Measurements from ENCODE around the gene RPS6KB1. TPM values are rescaled to one million over a fixed set of nuclear protein-coding genes. Genes with fewer than 3 reads are reported as not detected.

RPS6KB1 gene
- total RNA-seq, 2 experiments from 2014 or later: 129 to 135 TPM

DNA sequence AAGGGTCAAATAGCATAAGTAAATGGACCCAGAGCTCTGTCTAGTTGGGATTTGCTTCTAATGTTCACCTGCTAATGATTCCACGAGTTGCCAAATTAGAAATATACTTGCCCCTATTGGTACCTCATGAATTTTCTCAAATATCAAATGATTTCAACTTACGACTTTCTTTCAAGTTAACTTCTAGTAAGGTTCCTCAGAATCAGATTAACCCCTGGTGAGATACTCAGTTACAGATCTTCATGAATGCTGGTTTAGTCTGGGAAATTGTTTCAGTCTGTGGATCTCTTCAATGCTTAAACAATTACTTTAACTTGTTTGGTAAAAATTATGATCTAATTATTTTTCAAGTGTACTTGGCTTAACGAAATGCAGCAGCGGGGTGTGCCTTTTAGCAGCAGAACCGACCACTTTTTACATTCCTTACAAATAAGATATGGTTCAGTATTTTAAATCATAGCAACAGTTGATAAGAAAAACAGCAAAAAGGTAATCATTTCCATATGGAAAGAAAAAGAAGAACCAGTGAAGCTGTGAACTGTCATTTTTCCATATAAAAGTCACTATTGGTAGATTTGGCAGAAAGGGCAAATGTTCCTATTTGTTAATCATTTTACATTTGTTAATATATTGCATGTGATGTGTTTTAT is 34.6 kb upstream of the RPS6KB1 start:
- TF ChIP-seq, protein P1, sequence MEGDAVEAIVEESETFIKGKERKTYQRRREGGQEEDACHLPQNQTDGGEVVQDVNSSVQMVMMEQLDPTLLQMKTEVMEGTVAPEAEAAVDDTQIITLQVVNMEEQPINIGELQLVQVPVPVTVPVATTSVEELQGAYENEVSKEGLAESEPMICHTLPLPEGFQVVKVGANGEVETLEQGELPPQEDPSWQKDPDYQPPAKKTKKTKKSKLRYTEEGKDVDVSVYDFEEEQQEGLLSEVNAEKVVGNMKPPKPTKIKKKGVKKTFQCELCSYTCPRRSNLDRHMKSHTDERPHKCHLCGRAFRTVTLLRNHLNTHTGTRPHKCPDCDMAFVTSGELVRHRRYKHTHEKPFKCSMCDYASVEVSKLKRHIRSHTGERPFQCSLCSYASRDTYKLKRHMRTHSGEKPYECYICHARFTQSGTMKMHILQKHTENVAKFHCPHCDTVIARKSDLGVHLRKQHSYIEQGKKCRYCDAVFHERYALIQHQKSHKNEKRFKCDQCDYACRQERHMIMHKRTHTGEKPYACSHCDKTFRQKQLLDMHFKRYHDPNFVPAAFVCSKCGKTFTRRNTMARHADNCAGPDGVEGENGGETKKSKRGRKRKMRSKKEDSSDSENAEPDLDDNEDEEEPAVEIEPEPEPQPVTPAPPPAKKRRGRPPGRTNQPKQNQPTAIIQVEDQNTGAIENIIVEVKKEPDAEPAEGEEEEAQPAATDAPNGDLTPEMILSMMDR (IDR thresholded peaks at IDR 0.05): no peak
- Mint-ChIP-seq H3K27ac (no peak overlapping the region), H3K36me3 (ENCODE audit: low read depth) (peaks cover 34% of the 10 kb centered on the region), H3K4me3 (no peak overlapping the region), H3K4me1 (ENCODE audit: low read depth) (peaks cover 9% of the 10 kb centered on the region), H3K27me3 (no peaks in the 10 kb centered on the region), H3K9me3 (no peaks in the 10 kb centered on the region)
- ATAC-seq (ENCODE audit: poor library complexity) (no peak), DNase-seq (no peak)
- Histone ChIP-seq H3K27ac (ENCODE audit: low read depth in 1 of 2, low read length in 2 of 2) (no peak overlapping the region), H3K9me3 (ENCODE audit: control insufficient read depth in 1 of 2, insufficient read depth in 1 of 2, low read length in 2 of 2) (no peaks in the 10 kb centered on the region), H3K27me3 (ENCODE audit: control insufficient read depth in 1 of 2, insufficient read depth in 2 of 2, low read length in 2 of 2) (no peaks in the 10 kb centered on the region), H3K4me3 (ENCODE audit: low read length) (no peak overlapping the region), H3K4me1 (ENCODE audit: insufficient read depth, low read length) (peaks cover 6% of the 10 kb centered on the region), H3K36me3 (ENCODE audit: insufficient read depth, low read length) (peaks cover 23% of the 10 kb centered on the region)
- POLR2A ChIA-PET: interaction anchor here (2.5 to 3.1 kb wide), 2 partner anchors 21 to 106 kb away, joined by 10 to 16 read pairs; no protein-coding TSS in a partner anchor
- CTCF ChIA-PET: interaction anchor here (0.9 to 2.9 kb wide), 7 partner anchors 18 to 105 kb away, joined by 3 to 83 read pairs (median 7); no protein-coding TSS in a partner anchor
- intact Hi-C loops (cut with DNase I, micrococcal nuclease): no loop called here

DNA sequence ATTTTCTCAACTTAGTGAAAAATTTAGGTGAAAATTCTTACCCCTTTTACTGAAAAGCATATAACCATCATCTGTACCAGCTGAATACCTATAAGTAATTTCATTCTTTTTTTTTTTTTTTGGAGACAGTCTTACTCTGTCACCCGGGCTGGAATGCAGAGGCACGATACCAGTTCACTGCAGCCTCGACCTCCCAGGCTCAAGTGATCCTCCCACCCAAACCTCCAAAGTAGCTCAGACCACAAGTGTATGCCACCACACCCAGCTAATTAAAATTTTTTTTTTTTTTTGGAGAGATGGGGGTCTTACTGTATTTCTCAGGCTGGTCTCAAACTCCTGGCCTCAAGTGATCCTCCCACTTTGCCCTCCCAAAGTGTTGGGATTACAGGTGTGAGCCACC is 34.0 kb upstream of the RPS6KB1 start:
- H3K4me3 Mint-ChIP-seq: no peak overlapping the region
- H3K4me1 ChIP-seq (ENCODE audit: insufficient read depth, low read length): peaks cover under 1% of the 10 kb centered on the region
- no peak overlapping the region for H3K27ac ChIP-seq (ENCODE audit: low read depth in 1 of 2, low read length in 2 of 2)
- intact Hi-C loops (cut with DNase I, micrococcal nuclease): loop anchor here in 1 of 2 experiments (1.0 kb wide), 1 partner anchor 106 kb away; no protein-coding TSS in a partner anchor
- H3K36me3 Mint-ChIP-seq (ENCODE audit: low read depth): peaks cover 40% of the 10 kb centered on the region
- DNase-seq (no peak), ATAC-seq (ENCODE audit: poor library complexity) (no peak)
- no peaks in the 10 kb centered on the region for H3K27me3 Mint-ChIP-seq
- H3K27me3 ChIP-seq (ENCODE audit: control insufficient read depth in 1 of 2, insufficient read depth in 2 of 2, low read length in 2 of 2): no peaks in the 10 kb centered on the region
- no peaks in the 10 kb centered on the region for H3K9me3 ChIP-seq (ENCODE audit: control insufficient read depth in 1 of 2, insufficient read depth in 1 of 2, low read length in 2 of 2)
- no peak overlapping the region for H3K4me3 ChIP-seq (ENCODE audit: low read length)
- H3K4me1 Mint-ChIP-seq (ENCODE audit: low read depth): peaks cover 5% of the 10 kb centered on the region
- ChIA-PET CTCF (interaction anchor here (0.9 to 2.9 kb wide), 17 partner anchors 11 to 112 kb away, joined by 3 to 83 read pairs (median 4); no protein-coding TSS in a partner anchor), POLR2A (interaction anchor here (1.0 to 3.1 kb wide), 4 partner anchors 11 to 106 kb away, joined by 3 to 16 read pairs (median 8); no protein-coding TSS in a partner anchor)
- TF ChIP-seq, protein P1 (IDR thresholded peaks at IDR 0.05): no peak
- H3K36me3 ChIP-seq (ENCODE audit: insufficient read depth, low read length): peaks cover 23% of the 10 kb centered on the region
- peak overlapping the region; percentile 64 for H3K27ac Mint-ChIP-seq
- no peaks in the 10 kb centered on the region for H3K9me3 Mint-ChIP-seq

DNA sequence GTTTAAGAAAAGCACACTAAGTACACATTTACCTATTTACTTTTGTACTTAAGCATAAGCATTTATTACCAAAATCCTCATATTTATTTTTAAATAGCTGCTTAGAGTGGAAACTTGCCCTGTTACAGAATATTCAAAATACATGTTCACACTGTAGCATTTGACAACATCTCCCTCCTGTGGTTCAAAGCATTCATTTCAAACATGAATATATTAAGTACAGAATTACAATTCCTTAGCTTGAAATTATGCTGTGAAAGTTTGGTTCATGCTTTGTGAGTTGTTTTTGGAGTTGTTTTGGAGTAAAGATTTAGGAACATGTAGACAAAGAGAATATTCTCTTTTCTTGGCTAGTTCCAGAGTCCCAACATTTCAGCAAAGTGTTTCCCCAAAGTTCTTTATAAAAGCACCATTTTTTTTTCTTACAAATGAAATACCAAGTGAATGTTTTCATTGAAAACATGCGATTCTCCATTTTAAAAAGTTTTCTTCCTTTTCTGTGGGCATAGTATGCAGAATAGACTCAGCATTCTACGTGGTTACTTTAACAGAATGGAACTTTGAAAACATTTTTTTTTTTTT is 33.4 kb upstream of the RPS6KB1 start:
- H3K36me3 Mint-ChIP-seq (ENCODE audit: low read depth): peaks cover 46% of the 10 kb centered on the region
- no peaks in the 10 kb centered on the region for H3K4me1 ChIP-seq (ENCODE audit: insufficient read depth, low read length)
- H3K27me3 ChIP-seq (ENCODE audit: control insufficient read depth in 1 of 2, insufficient read depth in 2 of 2, low read length in 2 of 2): no peaks in the 10 kb centered on the region
- no peak overlapping the region for H3K4me3 ChIP-seq (ENCODE audit: low read length)
- ChIA-PET CTCF (interaction anchor here (0.6 to 2.9 kb wide), 22 partner anchors 11 to 134 kb away, joined by 3 to 83 read pairs (median 4); no protein-coding TSS in a partner anchor), POLR2A (interaction anchor here (0.8 to 3.1 kb wide), 5 partner anchors 12 to 107 kb away, joined by 3 to 16 read pairs (median 7); no protein-coding TSS in a partner anchor)
- H3K4me3 Mint-ChIP-seq: no peak overlapping the region
- intact Hi-C loops (cut with DNase I, micrococcal nuclease): loop anchor here (1.0 kb wide), 1 partner anchor 106 kb away; no protein-coding TSS in a partner anchor
- H3K27ac Mint-ChIP-seq: peak overlapping the region; percentile 64
- H3K9me3 Mint-ChIP-seq: no peaks in the 10 kb centered on the region
- peak; percentile 73 for ATAC-seq (ENCODE audit: poor library complexity)
- TF ChIP-seq, protein P1 (IDR thresholded peaks at IDR 0.05): peak; percentile 60
- H3K9me3 ChIP-seq (ENCODE audit: control insufficient read depth in 1 of 2, insufficient read depth in 1 of 2, low read length in 2 of 2): no peaks in the 10 kb centered on the region
- H3K36me3 ChIP-seq (ENCODE audit: insufficient read depth, low read length): peaks cover 25% of the 10 kb centered on the region
- no peaks in the 10 kb centered on the region for H3K27me3 Mint-ChIP-seq
- H3K4me1 Mint-ChIP-seq (ENCODE audit: low read depth): peaks cover 5% of the 10 kb centered on the region
- peak in 3 of 14 experiments; percentile 67 to 71 (median 71) for DNase-seq
- H3K27ac ChIP-seq (ENCODE audit: low read depth in 1 of 2, low read length in 2 of 2): no peak overlapping the region
